ENCODE results near the gene RFX8.

DNA sequence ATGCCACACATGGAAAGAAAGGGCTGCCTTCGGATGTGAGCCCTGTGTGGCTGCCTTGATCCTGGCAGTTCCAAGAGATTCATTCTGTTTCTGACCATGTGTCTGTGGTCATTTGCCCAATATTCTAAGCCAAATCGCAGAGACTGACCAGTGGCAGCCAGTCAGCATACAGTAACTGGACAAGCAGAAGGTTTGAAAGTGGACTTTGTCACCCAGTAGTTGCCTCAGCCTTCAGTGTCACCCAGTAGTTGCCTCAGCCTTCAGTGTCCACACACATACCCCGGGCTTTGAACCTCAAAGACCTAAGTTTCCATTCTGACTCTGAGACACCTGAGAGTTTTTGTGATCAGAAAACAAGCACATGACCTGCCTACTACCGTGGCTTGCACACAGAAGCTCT lies 5.0 kb downstream of the RFX8 start:
- TF ChIP-seq, protein P1, sequence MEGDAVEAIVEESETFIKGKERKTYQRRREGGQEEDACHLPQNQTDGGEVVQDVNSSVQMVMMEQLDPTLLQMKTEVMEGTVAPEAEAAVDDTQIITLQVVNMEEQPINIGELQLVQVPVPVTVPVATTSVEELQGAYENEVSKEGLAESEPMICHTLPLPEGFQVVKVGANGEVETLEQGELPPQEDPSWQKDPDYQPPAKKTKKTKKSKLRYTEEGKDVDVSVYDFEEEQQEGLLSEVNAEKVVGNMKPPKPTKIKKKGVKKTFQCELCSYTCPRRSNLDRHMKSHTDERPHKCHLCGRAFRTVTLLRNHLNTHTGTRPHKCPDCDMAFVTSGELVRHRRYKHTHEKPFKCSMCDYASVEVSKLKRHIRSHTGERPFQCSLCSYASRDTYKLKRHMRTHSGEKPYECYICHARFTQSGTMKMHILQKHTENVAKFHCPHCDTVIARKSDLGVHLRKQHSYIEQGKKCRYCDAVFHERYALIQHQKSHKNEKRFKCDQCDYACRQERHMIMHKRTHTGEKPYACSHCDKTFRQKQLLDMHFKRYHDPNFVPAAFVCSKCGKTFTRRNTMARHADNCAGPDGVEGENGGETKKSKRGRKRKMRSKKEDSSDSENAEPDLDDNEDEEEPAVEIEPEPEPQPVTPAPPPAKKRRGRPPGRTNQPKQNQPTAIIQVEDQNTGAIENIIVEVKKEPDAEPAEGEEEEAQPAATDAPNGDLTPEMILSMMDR (IDR thresholded peaks at IDR 0.05; ENCODE audit: low read length), result no peak
- TF ChIP-seq EZH2 (optimal IDR thresholded peaks at IDR 0.05; ENCODE audit: low read depth, low read length), result no peak

Data from MM.1S (cell line).